ENCODE measurements around the gene XNDC1N.

DNA sequence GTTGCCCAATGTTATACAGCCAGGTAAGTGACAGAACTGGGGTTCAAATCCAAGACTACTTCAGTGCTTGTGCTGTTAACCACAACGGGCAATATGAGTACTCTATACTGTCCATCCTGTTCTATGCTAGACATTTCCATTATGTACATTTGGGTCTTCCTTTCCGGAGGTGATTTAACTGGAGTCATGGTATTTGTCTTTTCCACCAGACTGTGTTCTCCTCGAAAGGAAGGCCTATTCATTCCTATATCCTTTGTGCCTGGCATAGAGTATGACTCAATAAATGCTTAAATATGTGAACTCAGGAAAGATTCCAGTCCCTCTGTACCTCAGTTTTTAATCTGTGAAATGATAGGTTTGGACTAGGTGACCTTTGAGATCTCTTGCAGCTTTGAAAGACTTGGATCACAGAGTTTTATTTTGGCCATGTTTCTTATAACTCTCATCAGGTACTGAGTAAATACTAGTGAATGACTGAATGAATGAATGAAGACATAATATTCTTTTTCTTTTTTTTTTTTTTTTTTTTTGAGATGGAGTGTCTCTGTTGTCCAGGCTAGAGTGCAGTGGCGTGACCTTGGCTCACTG is 7.0 kb upstream of the XNDC1N start:
- TF ChIP-seq, protein P1, sequence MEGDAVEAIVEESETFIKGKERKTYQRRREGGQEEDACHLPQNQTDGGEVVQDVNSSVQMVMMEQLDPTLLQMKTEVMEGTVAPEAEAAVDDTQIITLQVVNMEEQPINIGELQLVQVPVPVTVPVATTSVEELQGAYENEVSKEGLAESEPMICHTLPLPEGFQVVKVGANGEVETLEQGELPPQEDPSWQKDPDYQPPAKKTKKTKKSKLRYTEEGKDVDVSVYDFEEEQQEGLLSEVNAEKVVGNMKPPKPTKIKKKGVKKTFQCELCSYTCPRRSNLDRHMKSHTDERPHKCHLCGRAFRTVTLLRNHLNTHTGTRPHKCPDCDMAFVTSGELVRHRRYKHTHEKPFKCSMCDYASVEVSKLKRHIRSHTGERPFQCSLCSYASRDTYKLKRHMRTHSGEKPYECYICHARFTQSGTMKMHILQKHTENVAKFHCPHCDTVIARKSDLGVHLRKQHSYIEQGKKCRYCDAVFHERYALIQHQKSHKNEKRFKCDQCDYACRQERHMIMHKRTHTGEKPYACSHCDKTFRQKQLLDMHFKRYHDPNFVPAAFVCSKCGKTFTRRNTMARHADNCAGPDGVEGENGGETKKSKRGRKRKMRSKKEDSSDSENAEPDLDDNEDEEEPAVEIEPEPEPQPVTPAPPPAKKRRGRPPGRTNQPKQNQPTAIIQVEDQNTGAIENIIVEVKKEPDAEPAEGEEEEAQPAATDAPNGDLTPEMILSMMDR (IDR thresholded peaks at IDR 0.05): no peak
- no peak for TF ChIP-seq POLR2A (IDR thresholded peaks at IDR 0.05)
